ENCODE measurements around the gene ABTB1.

The ABTB1 gene

DNA sequence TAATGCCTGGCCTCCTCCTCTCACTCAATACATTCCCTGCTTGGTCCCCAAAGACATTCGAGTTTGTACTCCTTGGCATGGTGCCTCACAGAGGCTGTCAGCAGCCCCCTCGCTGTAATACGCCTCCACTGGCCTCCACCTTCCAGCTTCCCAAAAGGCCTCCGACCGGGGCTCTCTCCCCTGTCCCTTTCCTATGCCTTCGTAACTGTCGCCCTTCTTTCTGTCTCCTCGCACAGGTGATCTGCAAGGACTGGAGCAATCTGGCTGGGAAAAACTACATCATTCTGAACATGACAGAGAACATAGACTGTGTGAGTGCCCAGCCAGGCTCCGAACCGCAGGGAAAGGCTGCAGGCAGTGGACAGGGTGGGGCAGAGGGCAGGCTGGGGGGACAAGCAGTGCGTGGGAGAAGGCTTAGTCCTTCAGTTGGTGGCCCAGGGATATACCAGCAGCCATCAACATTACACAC lies 10.7 kb upstream of the ABTB1 start:
- no peaks in the 10 kb centered on the region for H3K9me3 ChIP-seq (ENCODE audit: control insufficient read depth, insufficient read depth, low read depth, low read length)
- ChIA-PET POLR2A (no interaction called here), CTCF (no interaction called here)
- no peak overlapping the region for H3K27ac ChIP-seq (ENCODE audit: extremely low read depth, low read depth, low read length)
- H3K4me1 ChIP-seq (ENCODE audit: control insufficient read depth, insufficient read depth, low read length), result no peaks in the 10 kb centered on the region
- TF ChIP-seq, protein P1, sequence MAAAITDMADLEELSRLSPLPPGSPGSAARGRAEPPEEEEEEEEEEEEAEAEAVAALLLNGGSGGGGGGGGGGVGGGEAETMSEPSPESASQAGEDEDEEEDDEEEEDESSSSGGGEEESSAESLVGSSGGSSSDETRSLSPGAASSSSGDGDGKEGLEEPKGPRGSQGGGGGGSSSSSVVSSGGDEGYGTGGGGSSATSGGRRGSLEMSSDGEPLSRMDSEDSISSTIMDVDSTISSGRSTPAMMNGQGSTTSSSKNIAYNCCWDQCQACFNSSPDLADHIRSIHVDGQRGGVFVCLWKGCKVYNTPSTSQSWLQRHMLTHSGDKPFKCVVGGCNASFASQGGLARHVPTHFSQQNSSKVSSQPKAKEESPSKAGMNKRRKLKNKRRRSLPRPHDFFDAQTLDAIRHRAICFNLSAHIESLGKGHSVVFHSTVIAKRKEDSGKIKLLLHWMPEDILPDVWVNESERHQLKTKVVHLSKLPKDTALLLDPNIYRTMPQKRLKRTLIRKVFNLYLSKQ (tag by site-specific recombination; IDR thresholded peaks at IDR 0.05; ENCODE audit: borderline replicate concordance), result no peak
- 0 out of 2 replicates have a peak, but pooled peaks have one; percentile 0 for TF ChIP-seq EGR2 (tag by site-specific recombination; IDR thresholded peaks at IDR 0.05; ENCODE audit: low read depth)
- H3K36me3 ChIP-seq (ENCODE audit: control insufficient read depth in 2 of 2, insufficient read depth in 1 of 2, low read length in 2 of 2), result peaks cover 0 to 40% of the 10 kb centered on the region in 2 experiments; a peak in 2 of 3 replicates
- no peak overlapping the region for H3K4me3 ChIP-seq (ENCODE audit: low read depth, low read length)

DNA sequence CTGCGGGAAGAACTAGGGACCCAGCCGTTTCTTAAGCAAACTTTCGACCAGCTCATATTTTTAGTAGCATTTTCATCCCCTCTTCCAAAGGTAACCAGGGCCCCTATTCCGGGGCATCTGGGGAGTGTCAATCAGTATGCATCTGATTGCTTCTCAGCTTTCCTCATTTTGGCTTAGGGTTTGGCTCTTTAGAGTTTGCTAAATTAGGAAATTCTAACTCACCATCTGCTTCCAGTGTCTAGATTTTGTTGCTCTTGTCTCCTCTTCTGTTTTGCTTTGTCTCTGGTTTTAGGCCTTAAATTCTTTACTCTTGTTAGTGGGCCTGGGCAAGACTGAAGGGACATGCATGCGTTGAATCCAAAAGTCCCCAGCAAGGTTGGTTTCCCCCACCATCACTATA lies 9.6 kb upstream of the ABTB1 start:
- ChIA-PET POLR2A (no interaction called here), CTCF (no interaction called here)
- TF ChIP-seq, protein P2, sequence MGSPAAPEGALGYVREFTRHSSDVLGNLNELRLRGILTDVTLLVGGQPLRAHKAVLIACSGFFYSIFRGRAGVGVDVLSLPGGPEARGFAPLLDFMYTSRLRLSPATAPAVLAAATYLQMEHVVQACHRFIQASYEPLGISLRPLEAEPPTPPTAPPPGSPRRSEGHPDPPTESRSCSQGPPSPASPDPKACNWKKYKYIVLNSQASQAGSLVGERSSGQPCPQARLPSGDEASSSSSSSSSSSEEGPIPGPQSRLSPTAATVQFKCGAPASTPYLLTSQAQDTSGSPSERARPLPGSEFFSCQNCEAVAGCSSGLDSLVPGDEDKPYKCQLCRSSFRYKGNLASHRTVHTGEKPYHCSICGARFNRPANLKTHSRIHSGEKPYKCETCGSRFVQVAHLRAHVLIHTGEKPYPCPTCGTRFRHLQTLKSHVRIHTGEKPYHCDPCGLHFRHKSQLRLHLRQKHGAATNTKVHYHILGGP (tag by site-specific recombination; IDR thresholded peaks at IDR 0.05), result no peak
- TF ChIP-seq ZNF585B (tag by site-specific recombination; IDR thresholded peaks at IDR 0.05) (no peak), TCF7L2 (IDR thresholded peaks at IDR 0.05; ENCODE audit: borderline replicate concordance, low read depth, low read length) (no peak), ZNF174 (tag by site-specific recombination; IDR thresholded peaks at IDR 0.05) (no peak), ZNF473 (tag by site-specific recombination; IDR thresholded peaks at IDR 0.05) (no peak), ZSCAN16 (tag by site-specific recombination; IDR thresholded peaks at IDR 0.05) (no peak)
- TF ChIP-seq, protein P3, sequence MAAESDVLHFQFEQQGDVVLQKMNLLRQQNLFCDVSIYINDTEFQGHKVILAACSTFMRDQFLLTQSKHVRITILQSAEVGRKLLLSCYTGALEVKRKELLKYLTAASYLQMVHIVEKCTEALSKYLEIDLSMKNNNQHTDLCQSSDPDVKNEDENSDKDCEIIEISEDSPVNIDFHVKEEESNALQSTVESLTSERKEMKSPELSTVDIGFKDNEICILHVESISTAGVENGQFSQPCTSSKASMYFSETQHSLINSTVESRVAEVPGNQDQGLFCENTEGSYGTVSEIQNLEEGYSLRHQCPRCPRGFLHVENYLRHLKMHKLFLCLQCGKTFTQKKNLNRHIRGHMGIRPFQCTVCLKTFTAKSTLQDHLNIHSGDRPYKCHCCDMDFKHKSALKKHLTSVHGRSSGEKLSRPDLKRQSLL (tag by site-specific recombination; IDR thresholded peaks at IDR 0.05), result no peak
- TF ChIP-seq, protein P4, sequence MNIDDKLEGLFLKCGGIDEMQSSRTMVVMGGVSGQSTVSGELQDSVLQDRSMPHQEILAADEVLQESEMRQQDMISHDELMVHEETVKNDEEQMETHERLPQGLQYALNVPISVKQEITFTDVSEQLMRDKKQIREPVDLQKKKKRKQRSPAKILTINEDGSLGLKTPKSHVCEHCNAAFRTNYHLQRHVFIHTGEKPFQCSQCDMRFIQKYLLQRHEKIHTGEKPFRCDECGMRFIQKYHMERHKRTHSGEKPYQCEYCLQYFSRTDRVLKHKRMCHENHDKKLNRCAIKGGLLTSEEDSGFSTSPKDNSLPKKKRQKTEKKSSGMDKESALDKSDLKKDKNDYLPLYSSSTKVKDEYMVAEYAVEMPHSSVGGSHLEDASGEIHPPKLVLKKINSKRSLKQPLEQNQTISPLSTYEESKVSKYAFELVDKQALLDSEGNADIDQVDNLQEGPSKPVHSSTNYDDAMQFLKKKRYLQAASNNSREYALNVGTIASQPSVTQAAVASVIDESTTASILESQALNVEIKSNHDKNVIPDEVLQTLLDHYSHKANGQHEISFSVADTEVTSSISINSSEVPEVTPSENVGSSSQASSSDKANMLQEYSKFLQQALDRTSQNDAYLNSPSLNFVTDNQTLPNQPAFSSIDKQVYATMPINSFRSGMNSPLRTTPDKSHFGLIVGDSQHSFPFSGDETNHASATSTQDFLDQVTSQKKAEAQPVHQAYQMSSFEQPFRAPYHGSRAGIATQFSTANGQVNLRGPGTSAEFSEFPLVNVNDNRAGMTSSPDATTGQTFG (tag by site-specific recombination; IDR thresholded peaks at IDR 0.05; ENCODE audit: borderline replicate concordance), result no peak
- H3K4me1 ChIP-seq (ENCODE audit: control insufficient read depth, insufficient read depth, low read length), result no peaks in the 10 kb centered on the region
- H3K9me3 ChIP-seq (ENCODE audit: control insufficient read depth, insufficient read depth, low read depth, low read length), result no peaks in the 10 kb centered on the region
- no peak overlapping the region for H3K4me3 ChIP-seq (ENCODE audit: low read depth, low read length)
- peaks cover 0 to 40% of the 10 kb centered on the region in 2 experiments; a peak in 2 of 3 replicates for H3K36me3 ChIP-seq (ENCODE audit: control insufficient read depth in 2 of 2, insufficient read depth in 1 of 2, low read length in 2 of 2)
- H3K27ac ChIP-seq (ENCODE audit: extremely low read depth, low read depth, low read length), result no peak overlapping the region

DNA sequence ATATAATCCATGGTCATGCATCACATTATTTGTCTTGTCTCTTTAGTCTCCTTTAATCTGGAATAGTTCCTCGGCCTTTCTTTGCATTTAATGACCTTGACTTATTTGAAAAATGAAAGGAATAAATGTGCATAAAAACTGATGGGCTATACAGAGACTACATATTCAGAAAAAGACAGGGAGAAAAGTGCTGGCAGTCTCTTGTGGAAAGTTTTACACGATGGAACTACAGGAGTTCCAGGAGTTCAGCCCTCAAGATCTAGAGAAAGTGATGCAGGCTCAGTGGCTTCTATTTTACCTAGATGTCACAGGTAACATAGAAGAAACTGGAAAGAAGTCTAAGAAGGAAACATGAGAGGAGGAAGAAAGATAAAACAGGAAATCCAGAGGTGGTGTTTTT lies 7.6 kb upstream of the ABTB1 start:
- no peaks in the 10 kb centered on the region for H3K9me3 ChIP-seq (ENCODE audit: control insufficient read depth, insufficient read depth, low read depth, low read length)
- POLR2A ChIA-PET, result no interaction called here
- H3K27ac ChIP-seq (ENCODE audit: extremely low read depth, low read depth, low read length), result no peak overlapping the region
- no peak for TF ChIP-seq GFI1B (tag by site-specific recombination; IDR thresholded peaks at IDR 0.05)
- TF ChIP-seq ZSCAN16 (tag by site-specific recombination; IDR thresholded peaks at IDR 0.05), result no peak
- no peak for TF ChIP-seq ZNF404 (tag by site-specific recombination; IDR thresholded peaks at IDR 0.05)
- no peak for TF ChIP-seq FEZF1 (tag by site-specific recombination; IDR thresholded peaks at IDR 0.05)
- no peak for TF ChIP-seq ZBTB21 (tag by site-specific recombination; IDR thresholded peaks at IDR 0.05)
- TF ChIP-seq, protein P5, sequence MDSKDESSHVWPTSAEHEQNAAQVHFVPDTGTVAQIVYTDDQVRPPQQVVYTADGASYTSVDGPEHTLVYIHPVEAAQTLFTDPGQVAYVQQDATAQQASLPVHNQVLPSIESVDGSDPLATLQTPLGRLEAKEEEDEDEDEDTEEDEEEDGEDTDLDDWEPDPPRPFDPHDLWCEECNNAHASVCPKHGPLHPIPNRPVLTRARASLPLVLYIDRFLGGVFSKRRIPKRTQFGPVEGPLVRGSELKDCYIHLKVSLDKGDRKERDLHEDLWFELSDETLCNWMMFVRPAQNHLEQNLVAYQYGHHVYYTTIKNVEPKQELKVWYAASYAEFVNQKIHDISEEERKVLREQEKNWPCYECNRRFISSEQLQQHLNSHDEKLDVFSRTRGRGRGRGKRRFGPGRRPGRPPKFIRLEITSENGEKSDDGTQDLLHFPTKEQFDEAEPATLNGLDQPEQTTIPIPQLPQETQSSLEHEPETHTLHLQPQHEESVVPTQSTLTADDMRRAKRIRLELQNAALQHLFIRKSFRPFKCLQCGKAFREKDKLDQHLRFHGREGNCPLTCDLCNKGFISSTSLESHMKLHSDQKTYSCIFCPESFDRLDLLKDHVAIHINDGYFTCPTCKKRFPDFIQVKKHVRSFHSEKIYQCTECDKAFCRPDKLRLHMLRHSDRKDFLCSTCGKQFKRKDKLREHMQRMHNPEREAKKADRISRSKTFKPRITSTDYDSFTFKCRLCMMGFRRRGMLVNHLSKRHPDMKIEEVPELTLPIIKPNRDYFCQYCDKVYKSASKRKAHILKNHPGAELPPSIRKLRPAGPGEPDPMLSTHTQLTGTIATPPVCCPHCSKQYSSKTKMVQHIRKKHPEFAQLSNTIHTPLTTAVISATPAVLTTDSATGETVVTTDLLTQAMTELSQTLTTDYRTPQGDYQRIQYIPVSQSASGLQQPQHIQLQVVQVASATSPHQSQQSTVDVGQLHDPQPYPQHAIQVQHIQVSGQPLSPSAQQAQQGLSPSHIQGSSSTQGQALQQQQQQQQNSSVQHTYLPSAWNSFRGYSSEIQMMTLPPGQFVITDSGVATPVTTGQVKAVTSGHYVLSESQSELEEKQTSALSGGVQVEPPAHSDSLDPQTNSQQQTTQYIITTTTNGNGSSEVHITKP (tag by site-specific recombination; IDR thresholded peaks at IDR 0.05), result no peak
- no peak for TF ChIP-seq ZSCAN30 (tag by site-specific recombination; IDR thresholded peaks at IDR 0.05)
- no peaks in the 10 kb centered on the region for H3K4me1 ChIP-seq (ENCODE audit: control insufficient read depth, insufficient read depth, low read length)
- H3K4me3 ChIP-seq (ENCODE audit: low read depth, low read length), result no peak overlapping the region
- H3K36me3 ChIP-seq (ENCODE audit: control insufficient read depth in 2 of 2, insufficient read depth in 1 of 2, low read length in 2 of 2), result peaks cover 0 to 40% of the 10 kb centered on the region in 2 experiments; a peak in 2 of 3 replicates
- CTCF ChIA-PET, result no interaction called here

Measured in HEK293 (cell line).